Mesodermal cell (in vitro differentiated cells): ENCODE results near the gene INKA1.
"Not testable (repeated sequence)": the region's sequence is repeated elsewhere in the genome, so short reads cannot be mapped to it uniquely, and the experiment has no call there.

Experiments used
- H3K27ac ChIP-seq: 2 replicates; pipeline ENCODE4 v1.7.0; 2013; ENCODE audit warnings: mild to moderate bottlenecking, low read depth, low read length, moderate library complexity; ENCODE audit not compliant: severe bottlenecking
- H3K36me3 ChIP-seq: 2 replicates; pipeline ENCODE4 v1.7.1; 2013; ENCODE audit warnings: mild to moderate bottlenecking, low read length, moderate library complexity; ENCODE audit not compliant: control insufficient read depth, insufficient read depth
- H3K4me1 ChIP-seq: one replicate; pipeline ENCODE4 v1.7.1; 2013; ENCODE audit warnings: mild to moderate bottlenecking, low read length; ENCODE audit not compliant: insufficient read depth, control insufficient read depth, poor library complexity, severe bottlenecking
- H3K4me3 ChIP-seq: 2 replicates; pipeline ENCODE4 v1.7.0; 2013; ENCODE audit warnings: low read length, control low read depth, mild to moderate bottlenecking; ENCODE audit not compliant: insufficient read depth, poor library complexity, severe bottlenecking; ENCODE audit errors: extremely low read depth
- H3K9me3 ChIP-seq: 2 replicates; pipeline ENCODE4 v1.7.1; 2013; ENCODE audit warnings: mild to moderate bottlenecking, low read length, moderate library complexity; ENCODE audit not compliant: control insufficient read depth
- whole genome bisulfite sequencing, 2 experiments: methylation state at CpG; one replicate each; pipeline ENCODE4 v1.1.5; 2013; ENCODE audit warnings: missing lambda C conversion rate in 2 of 2; ENCODE audit not compliant: insufficient coverage in 2 of 2; 5-methylcytosine and 5-hydroxymethylcytosine counted together

INKA1 gene

GRCh38 chr3:49775538-49775937 lies 27.5 kb upstream of the INKA1 start:
- no peaks in the 10 kb centered on the region for H3K4me1 ChIP-seq
- H3K9me3 ChIP-seq = no peaks in the 10 kb centered on the region
- H3K4me3 ChIP-seq = no peak overlapping the region
- 60 to 75% methylated on average over 1 to 2 of the region's 3 CpGs for WGBS, 2 experiments
- no peak overlapping the region for H3K27ac ChIP-seq
- peaks cover 80% of the 10 kb centered on the region for H3K36me3 ChIP-seq

- peaks cover 79% of the 10 kb centered on the region for H3K36me3 ChIP-seq
- WGBS, 2 experiments = 84 to 89% methylated on average over 4 to 8 of the region's 8 CpGs
- H3K4me1 ChIP-seq, H3K4me3 ChIP-seq, H3K9me3 ChIP-seq, H3K27ac ChIP-seq: not testable (repeated sequence)
Measured at GRCh38 chr3:49776101-49776500, 27.0 kb upstream of the INKA1 start.

DNA sequence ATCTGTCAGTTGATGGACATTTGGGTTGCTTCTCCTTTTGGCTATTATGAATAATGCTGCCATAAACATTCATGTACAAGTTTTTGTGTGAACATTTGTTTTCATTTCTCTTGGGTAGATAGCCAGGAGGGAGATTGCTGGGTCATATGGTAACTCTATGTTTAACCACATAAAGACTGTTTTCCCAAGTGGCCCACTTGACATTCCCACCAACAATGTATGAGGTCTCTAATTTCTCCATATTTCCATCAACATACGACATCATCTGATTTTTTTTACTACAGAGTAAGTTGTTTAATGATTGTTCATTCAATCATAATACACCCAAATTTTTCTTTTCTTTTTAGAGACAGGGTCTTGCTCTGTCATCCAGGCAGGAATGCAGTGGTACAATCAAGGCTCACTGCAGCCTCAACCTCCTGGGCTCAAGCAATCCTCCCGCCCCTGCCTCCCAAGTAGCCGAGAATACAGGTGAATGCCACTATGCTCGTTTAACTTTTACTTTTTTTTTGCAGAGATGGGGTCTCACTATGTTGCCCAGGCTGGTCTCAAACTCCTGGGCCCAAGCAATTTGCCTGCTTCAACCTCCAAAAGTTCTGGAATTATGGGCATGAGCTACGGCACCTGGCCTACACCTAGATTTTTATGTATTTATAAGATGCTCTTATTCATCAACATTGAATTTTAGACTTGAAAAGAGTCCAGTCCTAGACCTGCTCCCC lies 23.5 kb upstream of the INKA1 start:
- Histone ChIP-seq H3K27ac (no peak overlapping the region), H3K4me3 (no peak overlapping the region), H3K36me3 (peaks cover 83% of the 10 kb centered on the region), H3K9me3 (no peaks in the 10 kb centered on the region), H3K4me1 (peaks cover 5% of the 10 kb centered on the region)
- WGBS, 2 experiments = 100% methylated on average over 3 of the region's 5 CpGs

- Histone ChIP-seq H3K9me3 (no peaks in the 10 kb centered on the region), H3K4me3 (no peak overlapping the region), H3K36me3 (peaks cover 84% of the 10 kb centered on the region), H3K4me1 (peaks cover 5% of the 10 kb centered on the region), H3K27ac (peak overlapping the region; percentile 12)
- 100% methylated on average over 2 of the region's 4 CpGs for WGBS, 2 experiments
Measured at GRCh38 chr3:49780080-49780974, 22.7 kb upstream of the INKA1 start.

DNA sequence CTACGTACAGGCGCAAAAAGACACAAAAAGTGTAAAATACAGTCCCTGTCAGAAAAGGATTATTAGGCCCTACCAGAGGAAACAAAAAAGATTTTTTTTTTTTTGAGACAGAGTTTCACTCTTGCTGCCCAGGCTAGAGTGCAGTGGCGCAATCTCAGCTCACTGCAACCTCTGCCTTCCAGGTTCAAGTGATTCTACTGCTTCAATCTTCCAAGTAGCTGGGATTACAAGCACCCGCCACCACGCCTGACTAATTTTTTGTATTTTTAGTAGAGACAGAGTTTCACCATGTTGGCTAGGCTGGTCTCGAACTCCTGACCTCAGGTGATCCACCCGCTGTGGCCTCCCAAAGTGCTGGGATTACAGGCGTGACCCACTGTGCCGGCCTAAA lies 22.1 kb upstream of the INKA1 start:
- H3K27ac ChIP-seq = peak overlapping the region; percentile 20
- H3K36me3 ChIP-seq = peaks cover 78% of the 10 kb centered on the region
- WGBS, 2 experiments = 83 to 89% methylated on average over 7 of the region's 9 CpGs
- H3K4me1 ChIP-seq, H3K4me3 ChIP-seq, H3K9me3 ChIP-seq: not testable (repeated sequence)

DNA sequence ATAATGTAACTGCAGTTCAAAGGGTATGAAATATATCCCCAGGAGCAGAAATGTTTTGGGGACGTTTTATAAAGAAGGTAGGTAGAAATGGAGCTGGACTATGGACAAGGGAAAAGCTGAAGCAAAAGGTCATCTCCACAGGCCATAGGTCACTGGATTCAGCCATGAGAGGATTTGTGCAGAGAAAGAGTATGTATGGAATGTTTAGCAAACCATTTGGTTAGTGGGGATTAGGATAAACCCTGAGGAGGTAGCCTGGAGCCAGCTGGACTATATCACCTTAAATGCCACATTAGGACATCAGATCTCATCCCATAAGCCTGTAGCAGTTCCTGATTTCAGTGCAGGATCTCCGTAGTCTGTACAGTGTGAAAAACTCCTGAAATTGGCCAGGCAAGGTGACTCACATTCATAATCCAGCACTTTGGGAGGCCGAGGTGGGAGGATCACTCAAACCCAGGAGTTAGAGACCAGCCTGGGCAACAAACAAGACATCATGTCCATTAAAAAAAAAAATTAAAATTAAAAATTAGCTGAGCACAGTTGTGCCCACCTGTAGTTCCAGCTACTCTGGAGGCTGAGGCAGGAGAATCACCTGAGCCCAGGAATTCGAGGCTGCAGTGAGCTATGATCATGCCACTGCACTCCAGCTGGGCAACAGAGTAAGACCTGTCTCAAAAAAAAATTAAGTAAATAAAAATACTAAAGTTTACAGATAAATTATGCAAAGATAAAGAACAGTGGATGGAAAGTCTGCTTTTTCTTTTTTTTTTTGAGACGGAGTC lies 21.5 kb upstream of the INKA1 start:
- 91 to 94% methylated on average over 3 to 4 of the region's 5 CpGs for WGBS, 2 experiments
- Histone ChIP-seq H3K4me1 (peaks cover 5% of the 10 kb centered on the region), H3K27ac (peak overlapping the region; percentile 20), H3K4me3 (no peak overlapping the region), H3K9me3 (no peaks in the 10 kb centered on the region), H3K36me3 (peaks cover 71% of the 10 kb centered on the region)

DNA sequence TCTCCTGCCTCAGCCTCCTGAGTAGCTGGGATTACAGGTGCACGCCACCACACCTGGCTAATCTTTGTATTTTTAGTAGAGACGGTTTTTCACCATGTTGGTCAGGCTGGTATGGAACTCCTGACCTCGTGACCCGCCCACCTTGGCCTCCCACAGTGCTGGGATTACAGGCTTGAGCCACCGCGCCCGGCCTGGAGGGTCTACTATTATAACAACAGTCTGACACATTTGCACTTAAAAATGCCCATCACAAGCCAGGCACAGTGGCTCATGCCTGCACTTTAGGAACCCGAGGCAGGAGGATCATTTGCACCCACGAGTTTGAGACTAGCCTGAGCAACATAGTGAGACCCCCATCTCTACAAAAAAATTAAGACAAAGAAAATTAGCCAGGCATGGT lies 20.8 kb upstream of the INKA1 start:
- H3K36me3 ChIP-seq = peaks cover 65% of the 10 kb centered on the region
- H3K4me3 ChIP-seq, H3K4me1 ChIP-seq, H3K9me3 ChIP-seq, H3K27ac ChIP-seq: not testable (repeated sequence)
- 96 to 97% methylated on average over 7 to 9 of the region's 9 CpGs for WGBS, 2 experiments

- Histone ChIP-seq H3K9me3 (no peaks in the 10 kb centered on the region), H3K36me3 (peaks cover 36% of the 10 kb centered on the region), H3K4me1 (peaks cover 8% of the 10 kb centered on the region), H3K4me3 (peak overlapping the region; percentile 89), H3K27ac (peak overlapping the region; percentile 74)
- WGBS, 2 experiments = 6 to 8% methylated on average over 45 to 50 of the region's 50 CpGs
Measured at GRCh38 chr3:49785565-49786356, 17.3 kb upstream of the INKA1 start.

DNA sequence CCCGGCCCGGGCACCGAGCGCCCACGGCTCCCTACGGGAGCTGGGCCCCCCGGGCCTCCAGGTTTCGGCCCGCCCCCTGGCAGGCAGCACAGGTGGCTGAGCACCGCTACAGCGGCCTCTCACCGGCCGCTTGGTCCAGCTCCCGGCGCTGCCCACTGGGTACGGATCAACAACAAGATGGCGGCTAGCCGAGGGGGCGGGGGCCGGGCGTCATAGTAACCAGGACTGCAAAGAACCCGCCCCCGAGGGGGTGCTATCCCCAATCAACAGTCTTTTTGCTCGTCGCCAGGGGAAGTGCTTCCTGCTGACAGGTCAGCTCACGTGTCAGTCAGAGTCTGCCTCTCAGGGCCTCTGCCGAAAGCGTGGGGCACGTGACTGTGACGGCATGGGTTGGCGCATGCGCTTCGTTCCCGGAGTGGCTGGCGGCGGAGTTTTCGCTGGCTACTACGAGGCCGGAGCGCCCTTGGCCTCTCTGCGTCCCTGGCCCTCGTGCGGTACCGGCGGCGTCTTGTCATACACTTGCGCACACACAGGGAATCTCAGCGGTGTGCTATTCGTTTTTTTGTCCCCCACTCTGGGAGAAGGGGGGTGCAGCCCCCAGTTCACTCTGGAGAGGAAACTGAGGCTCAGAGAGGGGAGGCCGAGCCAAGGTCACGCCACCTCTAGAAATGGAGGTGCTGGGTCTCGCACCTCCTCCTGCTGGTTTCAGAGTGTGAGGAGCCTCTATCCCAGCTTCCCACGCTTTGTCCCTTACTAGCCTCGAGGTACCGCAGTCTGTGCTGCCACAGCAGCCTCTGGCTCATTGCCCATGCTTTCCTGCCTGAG lies 16.5 kb upstream of the INKA1 start, which contains the start of gene IP6K1:
TSS of gene IP6K1 (minus strand) at position 186 of the 825 bp plus-strand sequence. CDS start 38,502 bp downstream, outside the sequence.
- Histone ChIP-seq H3K27ac (peak within 1 kb of the TSS; percentile 87), H3K4me1 (peaks cover 14% of the 10 kb centered on the region), H3K4me3 (peak within 1 kb of the TSS; percentile 89), H3K36me3 (peaks cover 29% of the 10 kb centered on the region), H3K9me3 (no peaks in the 10 kb centered on the region)
- WGBS, 2 experiments = 9 to 10% methylated on average over 48 to 55 of the region's 55 CpGs
